HG03196 (cell line): ENCODE measurements around the gene OR8K5.
"Not testable (repeated sequence)": the region's sequence is repeated elsewhere in the genome, so short reads cannot be mapped to it uniquely, and the experiment has no call there.

Source experiments
- ATAC-seq: cut with Tn5 transposase; IDR thresholded peaks from one replicate; pipeline ENCODE4 v1.9.1; 2021; ENCODE audit not compliant: unreplicated experiment

The OR8K5 gene, protein sequence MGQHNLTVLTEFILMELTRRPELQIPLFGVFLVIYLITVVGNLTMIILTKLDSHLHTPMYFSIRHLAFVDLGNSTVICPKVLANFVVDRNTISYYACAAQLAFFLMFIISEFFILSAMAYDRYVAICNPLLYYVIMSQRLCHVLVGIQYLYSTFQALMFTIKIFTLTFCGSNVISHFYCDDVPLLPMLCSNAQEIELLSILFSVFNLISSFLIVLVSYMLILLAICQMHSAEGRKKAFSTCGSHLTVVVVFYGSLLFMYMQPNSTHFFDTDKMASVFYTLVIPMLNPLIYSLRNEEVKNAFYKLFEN

DNA sequence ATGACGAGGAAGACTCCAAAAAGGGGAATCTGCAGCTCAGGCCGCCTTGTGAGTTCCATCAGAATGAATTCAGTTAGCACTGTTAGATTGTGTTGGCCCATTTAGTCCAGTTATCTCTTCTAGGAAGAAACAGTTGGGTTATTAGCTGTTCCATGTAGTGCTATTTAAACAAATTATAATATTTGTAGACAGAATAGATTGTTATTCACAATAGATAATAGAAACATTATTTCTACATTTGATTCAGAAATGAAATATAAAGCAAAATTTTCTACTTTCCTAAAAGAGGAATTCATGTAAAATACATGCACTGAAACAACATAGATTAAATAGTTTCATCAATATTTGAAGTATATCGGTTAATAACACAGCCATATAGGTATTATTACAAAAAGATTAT, at the start of gene OR8K5:
TSS of gene OR8K5 (minus strand) at position 101 of the 400 bp plus-strand sequence. CDS start at position 101, 0 bp downstream.
- no peak for ATAC-seq

DNA sequence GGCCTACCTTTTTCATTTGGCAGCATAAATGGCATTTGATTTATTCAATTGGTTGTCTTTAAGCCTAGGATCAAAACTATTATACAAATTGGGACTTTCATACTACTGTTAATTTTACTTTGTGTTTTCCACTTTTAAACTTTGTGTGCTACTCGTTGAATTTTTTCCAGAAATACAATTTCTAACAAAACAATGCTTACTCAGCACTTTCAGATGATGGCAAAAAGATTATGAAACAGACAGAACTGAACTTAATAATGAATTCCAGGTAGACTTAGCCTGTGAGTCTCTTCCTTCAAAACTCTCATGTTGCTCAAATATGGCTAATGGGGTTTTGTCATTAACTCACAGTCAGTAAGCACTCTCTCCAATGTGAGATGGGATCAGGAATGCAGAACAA, 47.7 kb upstream of the OR8K5 start:
- no peak for ATAC-seq

DNA sequence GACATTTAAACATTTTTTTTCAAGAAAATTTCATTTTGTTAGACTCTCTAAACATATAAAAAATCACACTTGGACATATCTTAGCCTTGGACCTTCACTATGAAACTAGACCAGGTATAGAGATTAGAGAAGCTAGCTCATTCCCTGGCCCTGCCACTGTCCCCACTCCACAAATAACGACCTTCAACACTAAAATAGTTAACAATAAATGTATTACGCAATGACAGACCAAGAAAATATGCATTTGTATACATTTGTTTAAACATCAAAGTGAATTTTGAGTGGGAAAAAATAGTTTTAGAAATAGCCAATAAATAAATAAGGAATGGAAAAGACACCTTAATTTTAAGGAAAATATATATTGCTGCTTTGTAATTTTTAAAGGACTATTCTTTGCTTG, 37.2 kb upstream of the OR8K5 start:
- ATAC-seq: no peak

DNA sequence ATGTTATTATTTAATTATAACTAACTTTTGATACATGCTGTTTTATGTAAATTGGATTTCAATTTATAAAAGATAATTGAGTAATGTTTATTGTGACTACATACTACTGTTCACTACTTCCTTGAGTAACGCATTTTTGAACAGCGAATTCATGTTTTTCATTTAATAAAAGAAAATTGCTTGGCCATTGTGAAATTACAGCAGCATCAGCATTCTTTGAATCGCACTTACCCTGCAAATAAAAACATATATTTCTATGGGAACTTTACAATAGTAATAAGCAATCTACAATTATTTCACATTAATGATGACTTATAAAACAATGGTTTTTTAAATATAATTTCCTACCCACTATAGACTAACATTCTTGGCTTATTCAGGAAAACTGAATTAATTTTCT, 36.6 kb upstream of the OR8K5 start:
- ATAC-seq: no peak

DNA sequence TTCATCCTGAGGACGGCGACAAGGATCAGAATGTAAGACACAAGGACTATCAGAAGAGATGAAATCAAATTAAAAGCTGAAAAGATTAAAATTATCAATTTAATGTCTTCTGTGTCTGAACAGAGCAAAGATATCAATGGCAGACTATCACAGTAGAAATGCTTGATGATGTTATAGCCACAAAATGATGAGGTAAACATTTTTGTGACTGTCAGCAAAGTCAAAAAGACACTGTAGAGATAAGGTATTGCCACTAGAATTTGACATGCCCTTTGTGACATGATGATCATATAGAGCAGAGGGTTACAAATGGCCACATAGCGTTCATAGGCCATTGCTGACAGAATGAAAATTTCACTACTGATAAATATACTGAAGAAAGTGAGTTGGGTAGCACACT, 28.5 kb upstream of the OR8K5 start:
- ATAC-seq: no peak

DNA sequence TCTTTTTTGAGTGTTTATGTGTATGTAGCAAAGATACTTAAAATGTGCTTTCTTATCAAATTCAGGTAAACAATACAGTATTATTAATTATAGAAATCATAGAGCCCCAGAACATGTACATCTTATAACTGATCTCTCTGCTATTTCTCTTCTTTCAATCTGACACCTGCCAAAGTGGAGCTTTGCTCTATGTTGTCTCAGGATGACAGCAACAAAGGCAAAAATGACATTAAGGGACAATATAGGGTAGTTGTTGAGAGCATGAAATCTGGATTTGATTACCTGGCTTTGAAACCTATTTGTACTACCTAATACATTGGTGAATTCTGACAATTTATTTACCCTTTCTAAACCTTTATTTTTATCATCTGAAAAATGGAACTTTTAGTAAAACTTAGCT, 23.3 kb upstream of the OR8K5 start:
- no peak for ATAC-seq

DNA sequence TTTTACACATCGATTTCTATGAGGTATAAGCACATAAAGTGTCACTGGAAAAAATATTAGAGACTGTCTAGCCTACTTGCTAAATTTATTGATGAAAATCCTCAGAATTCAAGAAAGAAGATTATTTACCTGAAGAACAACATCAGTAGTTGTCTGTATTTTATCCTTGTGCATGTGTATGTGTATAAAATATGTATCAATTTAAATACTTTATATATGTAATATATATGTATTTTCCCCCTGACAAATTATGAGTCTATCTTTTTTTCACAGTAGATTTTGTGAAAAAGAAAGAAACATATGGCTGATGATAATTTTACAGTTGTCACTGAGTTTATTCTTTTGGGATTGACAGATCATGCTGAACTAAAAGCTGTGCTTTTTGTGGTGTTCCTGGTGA, 16.2 kb upstream of the OR8K5 start, which contains the start of gene OR5J2:
TSS of gene OR5J2 (plus strand) at position 301 of the 400 bp plus-strand sequence. CDS start at position 301, 0 bp downstream.
- ATAC-seq: no peak

DNA sequence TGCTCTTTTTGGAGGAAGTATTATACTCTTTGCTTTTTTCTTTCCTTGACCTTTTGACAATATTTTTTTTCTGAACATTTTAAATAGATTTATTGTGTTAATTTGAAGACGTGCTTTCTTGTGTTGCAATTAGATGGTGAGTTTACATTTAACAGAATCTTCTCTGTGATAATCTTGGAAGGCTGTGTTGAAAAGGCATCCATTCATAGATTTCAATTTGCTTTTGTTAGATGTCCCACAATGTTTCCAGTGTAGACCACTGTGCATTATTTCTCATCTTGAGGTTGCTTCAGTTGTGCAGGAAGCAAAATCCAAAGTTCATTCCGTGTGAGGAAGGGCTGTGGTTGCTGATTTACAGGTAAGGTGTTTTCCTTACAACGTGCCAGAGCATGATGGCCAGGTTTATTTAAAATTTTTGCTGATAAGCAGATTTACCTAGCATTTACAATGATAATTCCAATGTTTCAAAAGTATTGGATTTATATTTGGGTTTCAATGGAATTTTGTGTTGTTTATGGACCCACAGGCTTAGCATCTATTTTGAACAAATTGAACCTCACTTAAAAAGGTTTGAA, 12.2 kb upstream of the OR8K5 start:
- no peak for ATAC-seq

DNA sequence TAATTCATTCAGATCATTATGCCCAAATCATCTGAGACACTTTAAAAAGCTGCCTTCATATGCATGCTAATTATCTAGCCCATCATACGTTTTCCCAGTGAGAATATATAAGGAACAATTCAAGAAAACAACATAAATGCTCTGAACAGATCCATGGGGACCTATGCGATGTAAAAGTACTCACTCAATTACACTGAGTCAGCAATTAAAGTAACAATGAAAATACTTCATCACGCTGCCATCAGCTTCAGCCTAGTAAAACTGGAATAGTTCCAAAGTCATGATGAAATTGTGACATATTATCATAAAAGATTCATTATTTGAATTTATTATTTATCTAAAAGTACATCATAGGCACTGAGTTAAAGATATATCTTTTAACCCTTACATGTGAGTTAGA, 3.7 kb upstream of the OR8K5 start:
- ATAC-seq: no peak

DNA sequence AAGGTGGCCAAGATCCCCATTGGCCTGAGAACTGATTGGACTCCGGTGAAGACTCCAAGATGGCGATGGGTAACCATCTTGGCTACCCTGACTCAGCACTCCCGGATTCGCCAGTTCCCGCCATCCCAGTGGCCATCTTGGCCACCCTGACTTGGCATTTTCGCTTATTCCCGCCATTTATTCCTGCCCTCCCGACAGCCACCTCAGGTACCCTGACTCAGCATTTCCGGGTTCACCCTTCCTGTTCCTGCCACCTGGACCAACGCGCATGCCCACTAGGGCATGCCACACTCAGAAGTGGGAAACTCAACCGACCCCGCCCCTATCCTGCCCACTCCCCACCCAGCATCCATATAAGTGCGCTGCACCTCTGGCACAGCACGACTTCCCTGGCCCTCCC, 7.8 kb downstream of the OR8K5 start:
- no peak for ATAC-seq

DNA sequence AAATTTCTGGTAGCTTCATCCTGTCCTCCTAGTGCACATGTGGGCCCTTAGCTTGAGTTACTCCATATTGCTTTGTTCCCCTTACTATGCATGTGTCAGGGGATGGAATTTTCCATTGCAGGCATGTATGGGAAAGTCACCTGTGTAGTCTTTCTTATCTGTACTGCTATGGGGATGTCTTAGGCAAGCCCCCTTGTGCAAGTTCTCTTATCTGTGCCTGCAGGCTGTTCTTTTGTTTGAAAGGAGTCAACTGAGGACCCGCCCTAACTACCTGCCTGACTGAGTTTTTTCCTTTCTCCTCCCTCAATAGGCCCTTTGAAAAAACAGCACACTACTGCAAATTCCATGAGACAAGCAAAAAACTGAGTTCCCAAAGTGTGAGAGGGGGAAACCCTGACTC, 8.7 kb downstream of the OR8K5 start:
- no peak for ATAC-seq

DNA sequence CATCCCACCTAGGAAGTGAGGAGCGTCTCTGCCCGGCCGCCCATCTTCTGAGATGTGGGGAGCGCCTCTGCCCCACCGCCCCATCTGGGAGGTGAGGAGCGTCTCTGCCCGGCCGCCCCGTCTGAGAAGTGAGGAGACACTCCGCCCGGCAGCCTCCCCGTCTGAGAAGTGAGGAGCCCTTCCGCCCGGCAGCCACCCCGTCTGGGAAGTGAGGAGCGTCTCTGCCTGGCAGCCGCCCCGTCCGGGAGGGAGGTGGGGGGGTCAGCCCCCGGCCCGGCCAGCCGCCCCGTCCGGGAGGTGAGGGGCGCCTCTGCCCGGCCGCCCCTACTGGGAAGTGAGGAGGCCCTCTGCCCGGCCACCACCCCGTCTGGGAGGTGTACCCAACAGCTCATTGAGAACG, 16.4 kb downstream of the OR8K5 start:
- not testable (repeated sequence) for ATAC-seq

DNA sequence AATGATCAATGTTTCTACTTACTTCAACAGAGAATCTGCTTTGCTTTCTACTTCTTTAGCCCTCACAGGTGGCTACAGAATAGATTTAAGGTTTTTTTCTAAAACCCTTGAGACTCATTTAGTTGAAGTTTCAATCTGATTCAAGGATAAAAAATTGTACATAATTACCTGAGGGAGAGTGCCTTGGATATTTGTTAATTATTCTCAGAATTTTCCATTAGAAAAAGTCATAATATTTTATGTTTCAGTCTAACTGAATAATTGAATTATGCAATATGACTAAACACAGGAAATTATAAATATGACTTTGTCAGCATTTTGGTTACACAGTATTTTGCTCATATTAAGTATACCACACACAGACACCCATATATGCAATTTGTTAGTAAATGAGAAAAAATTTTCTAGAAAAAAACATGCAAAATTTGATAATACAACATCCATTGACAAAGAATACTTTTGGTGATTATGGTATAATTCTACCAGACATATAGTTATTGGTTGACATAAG, 19.9 kb downstream of the OR8K5 start, which contains the start of gene OR8J3:
TSS of gene OR8J3 (minus strand) at position 51 of the 511 bp plus-strand sequence. CDS start 2,483 bp downstream, outside the sequence.
- no peak for ATAC-seq

DNA sequence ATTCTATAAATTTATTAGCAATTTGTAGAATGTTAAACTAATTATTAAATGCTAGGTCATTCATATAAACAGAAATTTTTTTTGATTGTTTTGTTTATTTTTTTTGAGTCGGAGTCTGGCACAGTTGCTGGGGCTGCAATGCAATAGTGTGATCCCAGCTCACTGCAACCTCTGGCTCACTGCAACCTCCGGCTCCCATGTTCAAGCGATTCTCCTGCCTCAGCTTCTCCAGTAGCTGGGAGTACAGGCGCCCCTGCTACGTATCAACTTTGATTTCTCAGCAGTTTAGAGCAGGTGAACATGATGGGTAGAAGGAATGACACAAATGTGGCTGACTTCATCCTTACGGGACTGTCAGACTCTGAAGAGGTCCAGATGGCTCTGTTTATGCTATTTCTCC, 38.0 kb downstream of the OR8K5 start, which contains the start of gene OR8H3:
TSS of gene OR8H3 (plus strand) at position 301 of the 400 bp plus-strand sequence. CDS start at position 301, 0 bp downstream.
- no peak for ATAC-seq
